Prostate gland (tissue), 2 donors: ENCODE results near the gene TRAPPC13. TPM values are rescaled to one million over a fixed set of nuclear protein-coding genes. Genes with fewer than 3 reads are reported as not detected.
"Not testable (repeated sequence)": the region's sequence is repeated elsewhere in the genome, so short reads cannot be mapped to it uniquely, and the experiment has no call there.

Experiments
- DNase-seq: peaks from one replicate; pipeline ENCODE4 v3.0.0-alpha.2; 2019; ENCODE audit warnings: low spot score
- H3K27ac ChIP-seq, 2 donors: fragments of 200-600 bp; sonication (generic); 2 replicates each; pipeline ENCODE4 v1.5.1; 2017 to 2019
- H3K27me3 ChIP-seq: fragments of 200-600 bp; sonication (generic); replicated peaks from 2 replicates; pipeline ENCODE4 v1.5.1; 2019; ENCODE audit not compliant: insufficient read depth
- H3K36me3 ChIP-seq, 2 donors: fragments of 200-600 bp; sonication (generic); 1 replicate in 1 of 2; 2 replicates in 1 of 2; pipeline versions ENCODE4 v1.5.1 to v1.8.1; 2017 to 2019
- H3K4me1 ChIP-seq: fragments of 200-600 bp; sonication (generic); replicated peaks from 2 replicates; pipeline ENCODE4 v1.5.1; 2019
- H3K4me3 ChIP-seq, 2 donors: fragments of 200-600 bp; sonication (generic); 2 replicates each; pipeline ENCODE4 v1.5.1; 2017 to 2019
- H3K9me3 ChIP-seq: fragments of 200-600 bp; sonication (generic); 2 replicates; pipeline ENCODE4 v1.5.1; 2017
- CTCF ChIP-seq, 4 experiments: fragments of 200-600 bp in 2 of 4; fragments of 450-650 bp in 2 of 4; sonication (generic) in 2 of 4; IDR thresholded peaks; 1 replicate in 3 of 4; 2 replicates in 1 of 4; pipeline ENCODE4 v1.5.1; 2016 to 2019; ENCODE audit warnings: antibody characterized with exemption in 4 of 4, mild to moderate bottlenecking in 2 of 4, moderate library complexity in 2 of 4
- POLR2A ChIP-seq: fragments of 450-650 bp; IDR thresholded peaks from one replicate; pipeline ENCODE4 v1.6.1; 2016; ENCODE audit warnings: antibody characterized with exemption, mild to moderate bottlenecking
- POLR2AphosphoS5 ChIP-seq: sonication (generic); formaldehyde crosslinking; IDR thresholded peaks from one replicate; pipeline ENCODE4 v1.6.1; 2017; ENCODE audit warnings: antibody characterized with exemption
- WGBS: methylation state at CpG from one replicate; pipeline ENCODE4 v1.1.5; 2018; 5-methylcytosine and 5-hydroxymethylcytosine counted together
- intact Hi-C: fragments of 100-400 bp; cut with DNase I; formaldehyde crosslinking; loops from one replicate; pipeline ENCODE4 v1.14.2; 2022
- total RNA-seq, 2 donors: library from RNA; depleted of rRNA; stranded (reverse); fragments of >200 nt; gene quantifications; one replicate each; pipeline ENCODE4 v1.1.0, GENCODE V29; 2016

TRAPPC13 gene
- total RNA-seq, 2 donors from 2014 or later, result 19.3 to 27.7 TPM

GRCh38 chr5:65674749-65675148 lies 49.9 kb downstream of the TRAPPC13 start:
- TF ChIP-seq POLR2AphosphoS5 (no peak), CTCF (IDR thresholded peaks at IDR 0.05) (no peak), POLR2A (no peak)
- Histone ChIP-seq H3K4me1 (no peaks in the 10 kb centered on the region), H3K4me3 (no peak overlapping the region), H3K9me3 (no peaks in the 10 kb centered on the region), H3K27me3 (no peaks in the 10 kb centered on the region), H3K36me3 (no peaks in the 10 kb centered on the region), H3K27ac (no peak overlapping the region)
- DNase-seq, result no peak
- intact Hi-C loops, result no loop called here

GRCh38 chr5:65676056-65676455 lies 51.2 kb downstream of the TRAPPC13 start:
- not testable (repeated sequence) for H3K4me1 ChIP-seq
- WGBS, result 94% methylated on average over 3 of the region's 3 CpGs

GRCh38 chr5:65682148-65682547 lies 57.3 kb downstream of the TRAPPC13 start:
- Histone ChIP-seq H3K36me3 (no peaks in the 10 kb centered on the region), H3K4me3 (no peak overlapping the region), H3K27ac (no peak overlapping the region), H3K27me3 (no peaks in the 10 kb centered on the region), H3K4me1 (no peaks in the 10 kb centered on the region), H3K9me3 (no peaks in the 10 kb centered on the region)
- WGBS, result 92% methylated on average over 3 of the region's 3 CpGs
- TF ChIP-seq POLR2A, result no peak
- TF ChIP-seq POLR2AphosphoS5, result no peak
- TF ChIP-seq CTCF (IDR thresholded peaks at IDR 0.05), result no peak
- DNase-seq, result no peak
- intact Hi-C loops, result no loop called here

More at GRCh38 chr5:65676056-65676455, 51.2 kb downstream of the TRAPPC13 start:
- H3K4me3 ChIP-seq, H3K27ac ChIP-seq, intact Hi-C loops, H3K36me3 ChIP-seq, H3K9me3 ChIP-seq, H3K27me3 ChIP-seq, DNase-seq: not testable (repeated sequence)

GRCh38 chr5:65693121-65693520 lies 68.3 kb downstream of the TRAPPC13 start:
- H3K9me3 ChIP-seq, result no peaks in the 10 kb centered on the region
- intact Hi-C loops, result no loop called here
- no peaks in the 10 kb centered on the region for H3K36me3 ChIP-seq
- TF ChIP-seq POLR2AphosphoS5 (no peak), CTCF (IDR thresholded peaks at IDR 0.05) (no peak), POLR2A (no peak)
- no peak overlapping the region for H3K4me3 ChIP-seq
- H3K27ac ChIP-seq, result no peak overlapping the region
- H3K27me3 ChIP-seq, result no peaks in the 10 kb centered on the region
- DNase-seq, result no peak
- no peaks in the 10 kb centered on the region for H3K4me1 ChIP-seq
- 86% methylated on average over 2 of the region's 2 CpGs for WGBS

GRCh38 chr5:65695162-65695755 lies 70.4 kb downstream of the TRAPPC13 start:
- Histone ChIP-seq H3K4me3 (no peak overlapping the region), H3K4me1 (no peaks in the 10 kb centered on the region), H3K27ac (no peak overlapping the region), H3K27me3 (no peaks in the 10 kb centered on the region), H3K36me3 (no peaks in the 10 kb centered on the region), H3K9me3 (no peaks in the 10 kb centered on the region)
- no peak for DNase-seq
- no peak for TF ChIP-seq POLR2A
- TF ChIP-seq CTCF (IDR thresholded peaks at IDR 0.05), result no peak
- no peak for TF ChIP-seq POLR2AphosphoS5
- intact Hi-C loops, result no loop called here
- 76% methylated on average over 4 of the region's 4 CpGs for WGBS
